ENCODE measurements around the gene DIDO1.
A peak's percentile ranks its signal among the peaks of the same experiment; 100 is the strongest.
"Not testable (repeated sequence)": the region's sequence is repeated elsewhere in the genome, so short reads cannot be mapped to it uniquely, and the experiment has no call there.

The DIDO1 gene

GRCh38 chr20:62875419-62876361 is 50.6 kb downstream of the DIDO1 start:
- peak; percentile 37 to 74 for DNase-seq

GRCh38 chr20:62874964-62875344 is 51.4 kb downstream of the DIDO1 start:
- DNase-seq: no peak

- DNase-seq: peak; percentile 14 to 66
Measured at GRCh38 chr20:62873681-62874031, 52.6 kb downstream of the DIDO1 start.

GRCh38 chr20:62873280-62873679 is 53.0 kb downstream of the DIDO1 start:
- DNase-seq: no peak

- DNase-seq: no peak
Measured at GRCh38 chr20:62872862-62873261, 53.4 kb downstream of the DIDO1 start.

GRCh38 chr20:62872184-62872847 is 54.0 kb downstream of the DIDO1 start:
- no peak for DNase-seq

- no peak for DNase-seq
Measured at GRCh38 chr20:62864207-62864606, 62.1 kb downstream of the DIDO1 start.

GRCh38 chr20:62861726-62862336 is 64.5 kb downstream of the DIDO1 start, which contains the start of gene TCFL5:
Gene TCFL5, minus strand, starts transcription at chr20:62861822. Its CDS starts 152 bp downstream, at chr20:62861670.
- peak; percentile 63 to 74 for DNase-seq

- DNase-seq: no peak
Measured at GRCh38 chr20:62860924-62861691, 65.2 kb downstream of the DIDO1 start.

- DNase-seq: peak in 1 of 2 experiments; percentile 20
Measured at GRCh38 chr20:62860391-62860923, 65.8 kb downstream of the DIDO1 start.

GRCh38 chr20:62859721-62860120 is 66.6 kb downstream of the DIDO1 start:
- no peak for DNase-seq

GRCh38 chr20:62858058-62858830 is 68.1 kb downstream of the DIDO1 start:
- no peak for DNase-seq

- no peak for DNase-seq
Measured at GRCh38 chr20:62856931-62857619, 69.2 kb downstream of the DIDO1 start.

GRCh38 chr20:62855120-62855519 is 71.2 kb downstream of the DIDO1 start:
- no peak for DNase-seq

GRCh38 chr20:62854121-62854520 is 72.2 kb downstream of the DIDO1 start:
- DNase-seq: no peak

- not testable (repeated sequence) for DNase-seq
Measured at GRCh38 chr20:62853304-62853703, 73.0 kb downstream of the DIDO1 start.

GRCh38 chr20:62852841-62853240 is 73.5 kb downstream of the DIDO1 start:
- no peak for DNase-seq

- DNase-seq: no peak
Measured at GRCh38 chr20:62852196-62852595, 74.1 kb downstream of the DIDO1 start.

- no peak for DNase-seq
Measured at GRCh38 chr20:62850333-62850974, 75.9 kb downstream of the DIDO1 start.

GRCh38 chr20:62849431-62849830 is 76.9 kb downstream of the DIDO1 start:
- no peak for DNase-seq

- not testable (repeated sequence) for DNase-seq
Measured at GRCh38 chr20:62848917-62849316, 77.4 kb downstream of the DIDO1 start.

Data from NCI-H524 (cell line).